Measurements from ENCODE around the gene TMEM86B.

DNA sequence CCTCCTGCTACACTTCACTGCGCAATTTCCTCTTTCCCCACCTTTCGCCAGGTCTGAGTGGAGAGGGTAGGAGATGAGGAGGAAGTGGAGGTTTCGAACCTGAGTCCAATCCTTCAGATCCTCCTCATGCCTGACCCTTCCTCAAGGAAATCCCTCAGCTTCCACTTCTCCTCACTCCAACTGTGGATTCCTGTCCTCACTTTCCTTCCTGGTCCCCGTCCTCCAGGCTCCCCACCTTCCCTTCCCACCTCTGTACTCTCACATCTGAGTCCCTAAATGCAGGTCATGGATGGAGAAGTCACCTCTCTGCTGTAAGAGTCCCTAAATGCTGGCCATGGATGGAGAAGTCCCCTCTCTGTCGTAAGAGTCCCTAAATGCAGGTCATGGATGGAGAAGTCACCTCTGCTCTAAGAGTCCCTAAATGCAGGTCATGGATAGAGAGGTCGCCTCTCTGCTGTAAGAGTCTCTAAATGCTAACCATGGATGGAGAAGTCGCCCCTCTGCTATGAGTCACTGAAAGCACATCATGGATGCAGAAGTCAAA, 3.1 kb downstream of the TMEM86B start:
- no peak for TF ChIP-seq CTCF (IDR thresholded peaks at IDR 0.05; ENCODE audit: poor library complexity, severe bottlenecking)
- TF ChIP-seq POLR2AphosphoS5 (IDR thresholded peaks at IDR 0.05): no peak
- no peak for TF ChIP-seq TAF1 (IDR thresholded peaks at IDR 0.05; ENCODE audit: low read depth)
- no peak for TF ChIP-seq SMC3 (conservative IDR thresholded peaks at IDR 0.05; ENCODE audit: poor library complexity)

All from neural cell (in vitro differentiated cells).